ENCODE data around the gene ADAMTS18. TPM values are rescaled to one million over a fixed set of nuclear protein-coding genes. Genes with fewer than 3 reads are reported as not detected.

ADAMTS18 gene
- total RNA-seq, 1 donor: 0.27 TPM

DNA sequence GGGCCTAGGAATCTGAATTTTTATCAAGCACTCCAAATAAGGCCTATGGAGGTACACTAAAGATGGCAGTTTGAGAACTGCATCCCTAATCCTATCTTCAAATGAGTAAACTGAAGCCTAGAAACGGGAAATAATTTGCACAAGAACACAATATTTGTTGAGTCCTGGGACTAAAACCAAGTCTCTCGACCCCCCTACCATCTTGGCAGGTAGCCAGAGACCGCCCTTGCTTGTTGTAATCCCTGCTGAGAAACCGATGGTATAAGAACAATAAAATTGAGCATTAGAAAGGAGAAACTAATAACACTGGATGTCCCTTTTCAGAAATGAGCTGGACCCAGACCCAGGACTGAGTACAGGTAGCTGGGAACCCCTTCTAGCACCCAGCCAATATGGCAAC lies 24.4 kb downstream of the ADAMTS18 start:
- H3K4me3 ChIP-seq (ENCODE audit: low read depth, low read length): no peak overlapping the region
- no peak for DNase-seq (ENCODE audit: low read depth)
- TF ChIP-seq, protein P1, sequence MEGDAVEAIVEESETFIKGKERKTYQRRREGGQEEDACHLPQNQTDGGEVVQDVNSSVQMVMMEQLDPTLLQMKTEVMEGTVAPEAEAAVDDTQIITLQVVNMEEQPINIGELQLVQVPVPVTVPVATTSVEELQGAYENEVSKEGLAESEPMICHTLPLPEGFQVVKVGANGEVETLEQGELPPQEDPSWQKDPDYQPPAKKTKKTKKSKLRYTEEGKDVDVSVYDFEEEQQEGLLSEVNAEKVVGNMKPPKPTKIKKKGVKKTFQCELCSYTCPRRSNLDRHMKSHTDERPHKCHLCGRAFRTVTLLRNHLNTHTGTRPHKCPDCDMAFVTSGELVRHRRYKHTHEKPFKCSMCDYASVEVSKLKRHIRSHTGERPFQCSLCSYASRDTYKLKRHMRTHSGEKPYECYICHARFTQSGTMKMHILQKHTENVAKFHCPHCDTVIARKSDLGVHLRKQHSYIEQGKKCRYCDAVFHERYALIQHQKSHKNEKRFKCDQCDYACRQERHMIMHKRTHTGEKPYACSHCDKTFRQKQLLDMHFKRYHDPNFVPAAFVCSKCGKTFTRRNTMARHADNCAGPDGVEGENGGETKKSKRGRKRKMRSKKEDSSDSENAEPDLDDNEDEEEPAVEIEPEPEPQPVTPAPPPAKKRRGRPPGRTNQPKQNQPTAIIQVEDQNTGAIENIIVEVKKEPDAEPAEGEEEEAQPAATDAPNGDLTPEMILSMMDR (IDR thresholded peaks at IDR 0.05; ENCODE audit: insufficient read depth, low read length): no peak

DNA sequence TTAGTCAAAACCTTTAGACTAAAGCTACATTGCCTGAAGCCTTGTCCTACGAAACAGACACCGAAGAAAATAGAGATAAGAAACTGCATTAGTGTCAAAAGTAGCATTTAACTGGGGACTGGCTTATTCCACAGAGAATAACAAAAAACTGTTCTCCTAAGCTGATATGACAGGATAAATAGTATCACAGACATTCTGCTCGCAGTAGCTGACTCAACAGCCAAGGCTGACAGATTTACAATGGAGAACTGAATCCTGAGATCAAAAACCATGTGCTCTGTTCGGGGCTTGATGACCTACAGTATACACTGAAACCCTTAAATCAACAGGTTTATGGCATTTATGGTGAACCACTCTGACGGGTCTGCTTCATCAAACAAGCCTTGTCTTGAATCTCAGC lies 25.5 kb downstream of the ADAMTS18 start:
- TF ChIP-seq, protein P1 (IDR thresholded peaks at IDR 0.05; ENCODE audit: insufficient read depth, low read length): no peak
- H3K4me3 ChIP-seq (ENCODE audit: low read depth, low read length): no peak overlapping the region
- DNase-seq (ENCODE audit: low read depth): no peak

DNA sequence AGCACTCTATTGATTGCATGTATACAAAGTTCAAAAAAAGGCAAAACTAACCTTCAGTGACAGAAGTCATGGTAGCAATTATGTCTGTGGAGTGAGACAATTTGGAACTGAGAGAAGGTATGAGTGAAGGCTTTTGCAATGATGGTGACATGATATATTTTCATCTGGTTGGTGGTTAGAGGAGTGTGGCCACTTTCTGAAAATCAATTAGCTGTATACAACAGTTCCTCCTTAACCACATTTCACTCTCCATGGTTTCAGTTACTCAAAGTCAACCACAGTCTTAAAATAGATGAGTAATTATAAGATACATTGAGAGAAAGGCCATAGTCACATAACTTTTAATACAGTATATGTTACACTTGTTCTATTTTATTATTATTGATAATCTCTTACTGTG lies 26.2 kb downstream of the ADAMTS18 start:
- no peak overlapping the region for H3K4me3 ChIP-seq (ENCODE audit: low read depth, low read length)
- TF ChIP-seq, protein P1 (IDR thresholded peaks at IDR 0.05; ENCODE audit: insufficient read depth, low read length): no peak
- no peak for DNase-seq (ENCODE audit: low read depth)

DNA sequence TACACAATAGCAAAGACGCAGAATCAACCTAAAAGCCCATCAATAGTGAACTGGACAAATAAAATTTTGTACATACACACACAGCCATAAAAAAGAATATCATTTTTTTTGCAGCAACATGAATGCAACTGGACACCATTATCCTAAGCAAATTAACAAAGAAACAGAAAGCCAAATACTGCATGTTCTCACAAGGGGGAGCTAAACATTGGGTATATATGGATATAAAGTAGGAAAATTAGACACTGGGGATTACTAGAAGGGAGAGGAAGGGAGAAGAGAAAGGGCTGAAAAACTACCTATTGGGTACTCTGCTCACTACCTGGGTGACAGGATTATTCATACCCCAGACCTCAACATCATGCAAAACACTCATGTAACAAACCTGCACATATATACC lies 28.2 kb downstream of the ADAMTS18 start:
- H3K4me3 ChIP-seq (ENCODE audit: low read depth, low read length): no peak overlapping the region
- DNase-seq (ENCODE audit: low read depth): no peak
- TF ChIP-seq, protein P1 (IDR thresholded peaks at IDR 0.05; ENCODE audit: insufficient read depth, low read length): no peak

DNA sequence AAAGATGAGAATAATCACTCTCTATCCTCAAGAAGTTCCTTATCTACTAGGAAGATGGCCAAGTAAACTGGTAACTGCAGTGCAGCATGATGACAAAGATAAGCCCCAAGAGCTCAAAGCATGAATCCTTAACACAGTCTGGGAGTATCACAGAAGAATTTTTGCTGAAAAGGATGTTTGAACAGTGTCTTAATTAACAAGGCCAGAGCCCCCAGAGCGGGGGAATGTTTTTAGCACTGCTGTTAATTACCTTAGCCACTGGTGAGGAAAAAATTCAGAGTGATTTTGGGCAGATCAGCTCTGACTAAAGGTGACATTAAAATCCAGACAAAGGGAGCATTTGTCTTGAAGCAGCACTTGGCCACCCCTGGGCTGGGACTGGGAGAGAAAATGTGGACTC lies 30.1 kb downstream of the ADAMTS18 start:
- no peak for DNase-seq (ENCODE audit: low read depth)
- H3K4me3 ChIP-seq (ENCODE audit: low read depth, low read length): no peak overlapping the region
- TF ChIP-seq, protein P1 (IDR thresholded peaks at IDR 0.05; ENCODE audit: insufficient read depth, low read length): no peak

DNA sequence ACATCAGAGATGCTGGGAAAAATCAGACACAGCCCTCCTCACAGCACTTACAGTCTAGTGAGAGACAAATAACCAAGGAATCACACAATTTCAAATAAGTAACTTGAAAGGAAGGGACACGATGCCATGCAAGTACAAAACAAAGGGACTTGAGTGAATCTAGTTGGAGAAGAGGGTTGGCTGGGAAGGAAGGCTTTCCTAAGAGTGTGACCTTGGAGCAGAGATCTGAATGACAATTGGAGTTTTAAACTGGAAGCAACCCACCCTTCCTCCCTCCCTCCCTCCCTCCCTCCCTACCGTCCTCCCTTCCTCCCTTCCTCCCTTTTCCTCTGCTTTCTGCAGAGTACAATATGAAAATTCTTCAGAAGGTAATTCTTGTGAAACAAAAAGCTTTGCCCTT lies 31.1 kb downstream of the ADAMTS18 start:
- no peak for DNase-seq (ENCODE audit: low read depth)
- TF ChIP-seq, protein P1 (IDR thresholded peaks at IDR 0.05; ENCODE audit: insufficient read depth, low read length): no peak
- H3K4me3 ChIP-seq (ENCODE audit: low read depth, low read length): no peak overlapping the region

DNA sequence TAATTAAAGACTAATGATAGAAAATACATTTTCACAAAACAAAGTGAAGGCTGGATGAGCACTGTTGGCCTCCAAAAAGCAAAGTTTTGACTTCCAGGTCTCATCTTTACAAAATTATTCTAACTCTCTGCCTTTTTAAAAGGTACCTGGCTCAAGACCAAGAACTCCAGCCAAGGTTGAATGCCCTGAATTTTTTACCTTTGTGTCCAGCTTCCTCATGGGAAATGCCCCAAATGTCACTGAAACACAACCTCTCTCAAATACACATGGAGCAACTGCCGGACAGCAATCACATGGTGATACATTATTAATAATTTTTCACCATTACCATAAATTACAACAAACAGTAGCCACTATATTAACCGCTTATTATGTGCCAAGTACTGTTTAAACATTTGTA lies 32.2 kb downstream of the ADAMTS18 start:
- no peak overlapping the region for H3K4me3 ChIP-seq (ENCODE audit: low read depth, low read length)
- TF ChIP-seq, protein P1 (IDR thresholded peaks at IDR 0.05; ENCODE audit: insufficient read depth, low read length): no peak
- DNase-seq (ENCODE audit: low read depth): no peak

Data from fibroblast of the aortic adventitia (primary cell).